Measurements from ENCODE around the gene GTF3A.

DNA sequence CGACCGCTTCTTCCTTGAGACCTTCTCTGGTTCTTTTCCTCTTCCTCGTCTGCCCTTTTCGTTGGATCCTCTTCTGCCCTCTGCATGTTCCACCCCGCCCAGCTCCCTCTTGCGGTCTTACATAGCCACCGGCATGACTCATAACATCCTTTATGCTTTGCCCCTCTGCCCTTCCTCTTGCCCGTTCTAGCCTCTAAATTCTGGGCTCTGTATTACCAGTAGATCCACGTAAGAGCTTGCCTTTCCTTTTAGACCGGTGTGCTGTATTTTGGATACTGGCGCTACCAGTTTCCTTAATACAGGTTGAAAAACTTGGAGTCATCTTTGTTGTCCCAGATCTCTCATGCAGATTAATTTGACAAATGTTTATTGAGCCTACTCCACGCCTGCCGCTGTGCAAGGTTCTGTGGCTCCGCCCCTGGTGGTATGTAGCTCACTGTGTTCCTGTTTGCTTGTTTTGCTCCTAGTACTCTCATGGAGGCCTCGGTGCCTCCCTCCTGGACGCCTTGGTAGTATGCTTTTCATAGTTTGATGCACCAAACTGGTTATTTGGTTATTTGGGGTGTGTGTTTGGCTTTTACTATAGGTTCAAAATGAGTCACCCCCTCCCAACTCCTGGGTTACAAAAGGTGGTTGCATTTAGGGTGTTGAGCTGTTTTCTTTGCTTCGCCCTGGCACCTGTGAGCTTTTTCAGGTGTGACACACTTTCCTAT, 1.7 kb downstream of the GTF3A start:
- TF ChIP-seq, protein P1, sequence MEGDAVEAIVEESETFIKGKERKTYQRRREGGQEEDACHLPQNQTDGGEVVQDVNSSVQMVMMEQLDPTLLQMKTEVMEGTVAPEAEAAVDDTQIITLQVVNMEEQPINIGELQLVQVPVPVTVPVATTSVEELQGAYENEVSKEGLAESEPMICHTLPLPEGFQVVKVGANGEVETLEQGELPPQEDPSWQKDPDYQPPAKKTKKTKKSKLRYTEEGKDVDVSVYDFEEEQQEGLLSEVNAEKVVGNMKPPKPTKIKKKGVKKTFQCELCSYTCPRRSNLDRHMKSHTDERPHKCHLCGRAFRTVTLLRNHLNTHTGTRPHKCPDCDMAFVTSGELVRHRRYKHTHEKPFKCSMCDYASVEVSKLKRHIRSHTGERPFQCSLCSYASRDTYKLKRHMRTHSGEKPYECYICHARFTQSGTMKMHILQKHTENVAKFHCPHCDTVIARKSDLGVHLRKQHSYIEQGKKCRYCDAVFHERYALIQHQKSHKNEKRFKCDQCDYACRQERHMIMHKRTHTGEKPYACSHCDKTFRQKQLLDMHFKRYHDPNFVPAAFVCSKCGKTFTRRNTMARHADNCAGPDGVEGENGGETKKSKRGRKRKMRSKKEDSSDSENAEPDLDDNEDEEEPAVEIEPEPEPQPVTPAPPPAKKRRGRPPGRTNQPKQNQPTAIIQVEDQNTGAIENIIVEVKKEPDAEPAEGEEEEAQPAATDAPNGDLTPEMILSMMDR (IDR thresholded peaks at IDR 0.05; ENCODE audit: insufficient read depth, low read length), result no peak
- TF ChIP-seq POLR2AphosphoS5 (IDR thresholded peaks at IDR 0.05; ENCODE audit: low read depth) (no peak; the same call in 1 of the 2 replicates), SPI1 (IDR thresholded peaks at IDR 0.05; ENCODE audit: borderline replicate concordance, low read depth) (peak; percentile 42; the same call in 1 of the 2 replicates)
- TF ChIP-seq, protein P2, sequence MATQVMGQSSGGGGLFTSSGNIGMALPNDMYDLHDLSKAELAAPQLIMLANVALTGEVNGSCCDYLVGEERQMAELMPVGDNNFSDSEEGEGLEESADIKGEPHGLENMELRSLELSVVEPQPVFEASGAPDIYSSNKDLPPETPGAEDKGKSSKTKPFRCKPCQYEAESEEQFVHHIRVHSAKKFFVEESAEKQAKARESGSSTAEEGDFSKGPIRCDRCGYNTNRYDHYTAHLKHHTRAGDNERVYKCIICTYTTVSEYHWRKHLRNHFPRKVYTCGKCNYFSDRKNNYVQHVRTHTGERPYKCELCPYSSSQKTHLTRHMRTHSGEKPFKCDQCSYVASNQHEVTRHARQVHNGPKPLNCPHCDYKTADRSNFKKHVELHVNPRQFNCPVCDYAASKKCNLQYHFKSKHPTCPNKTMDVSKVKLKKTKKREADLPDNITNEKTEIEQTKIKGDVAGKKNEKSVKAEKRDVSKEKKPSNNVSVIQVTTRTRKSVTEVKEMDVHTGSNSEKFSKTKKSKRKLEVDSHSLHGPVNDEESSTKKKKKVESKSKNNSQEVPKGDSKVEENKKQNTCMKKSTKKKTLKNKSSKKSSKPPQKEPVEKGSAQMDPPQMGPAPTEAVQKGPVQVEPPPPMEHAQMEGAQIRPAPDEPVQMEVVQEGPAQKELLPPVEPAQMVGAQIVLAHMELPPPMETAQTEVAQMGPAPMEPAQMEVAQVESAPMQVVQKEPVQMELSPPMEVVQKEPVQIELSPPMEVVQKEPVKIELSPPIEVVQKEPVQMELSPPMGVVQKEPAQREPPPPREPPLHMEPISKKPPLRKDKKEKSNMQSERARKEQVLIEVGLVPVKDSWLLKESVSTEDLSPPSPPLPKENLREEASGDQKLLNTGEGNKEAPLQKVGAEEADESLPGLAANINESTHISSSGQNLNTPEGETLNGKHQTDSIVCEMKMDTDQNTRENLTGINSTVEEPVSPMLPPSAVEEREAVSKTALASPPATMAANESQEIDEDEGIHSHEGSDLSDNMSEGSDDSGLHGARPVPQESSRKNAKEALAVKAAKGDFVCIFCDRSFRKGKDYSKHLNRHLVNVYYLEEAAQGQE (IDR thresholded peaks at IDR 0.05; ENCODE audit: insufficient replicate concordance, low read depth), result no peak
